HG02798 (cell line): Measurements from ENCODE around the gene CYP27A1.
"Not testable (repeated sequence)": the region's sequence is repeated elsewhere in the genome, so short reads cannot be mapped to it uniquely, and the experiment has no call there.

Source experiments
- ATAC-seq: cut with Tn5 transposase; IDR thresholded peaks from one replicate; pipeline ENCODE4 v1.9.1; 2021; ENCODE audit warnings: mild to moderate bottlenecking; ENCODE audit not compliant: unreplicated experiment, poor library complexity

CYP27A1 gene

DNA sequence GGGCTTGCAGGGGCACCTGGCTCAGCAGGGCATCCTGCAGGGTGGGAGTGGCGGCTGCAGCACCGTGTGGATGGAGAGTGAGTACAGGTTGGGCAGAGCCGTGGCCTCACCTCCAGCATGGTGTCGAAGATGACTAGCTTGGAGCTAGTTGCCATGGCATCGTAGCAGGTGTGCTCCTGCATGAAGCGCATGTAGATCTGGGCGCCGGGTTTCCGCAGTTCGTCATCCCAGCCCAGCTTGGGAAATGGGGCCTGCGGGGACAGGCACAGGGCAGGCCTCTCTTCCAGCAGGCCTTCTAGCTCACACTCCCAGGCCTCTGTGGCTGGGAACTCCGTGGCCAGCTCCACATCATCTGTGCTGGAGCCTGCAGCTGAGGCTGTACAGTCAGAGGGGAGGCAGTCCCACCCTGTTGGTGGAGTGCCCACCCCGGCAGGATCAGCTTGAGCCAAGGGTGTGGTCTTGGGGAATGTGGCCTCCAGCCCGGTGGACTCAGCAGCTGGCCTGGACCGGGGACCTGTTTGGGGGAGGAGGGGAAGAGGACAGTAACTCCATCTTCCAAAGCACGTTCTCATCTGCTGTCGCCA is 48.0 kb downstream of the CYP27A1 start:
- no peak for ATAC-seq

GRCh38 chr2:218830526-218831306 is 48.8 kb downstream of the CYP27A1 start:
- ATAC-seq = no peak

DNA sequence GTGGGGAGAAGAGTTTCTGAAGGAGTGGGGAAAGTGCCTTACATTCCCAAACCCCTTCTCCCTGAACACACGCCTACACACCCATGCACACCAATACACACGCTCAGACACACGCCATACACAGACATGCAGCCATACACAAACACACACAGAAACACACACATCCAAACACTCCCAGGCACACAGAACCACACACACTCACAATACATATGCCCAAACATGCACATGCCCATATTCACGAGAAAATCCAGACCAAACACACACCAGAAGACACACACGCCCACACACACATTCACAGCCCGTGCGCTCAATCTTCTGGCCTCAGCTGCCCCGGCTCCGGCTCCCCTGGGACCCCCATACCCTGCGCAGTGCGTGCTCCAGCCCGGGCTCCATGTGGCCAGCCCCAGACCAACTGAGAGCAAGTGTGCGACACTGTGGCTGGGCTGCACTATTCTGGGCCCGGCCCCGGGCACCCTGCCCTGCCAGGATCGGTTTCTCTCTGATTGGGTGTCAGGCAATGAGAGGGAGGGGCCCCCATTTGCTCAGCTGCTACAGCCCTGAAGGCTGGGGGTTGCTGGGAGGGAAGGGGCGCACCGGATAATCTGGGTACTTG is 49.5 kb downstream of the CYP27A1 start, which contains the start of gene PRKAG3:
TSS of gene PRKAG3 (minus strand) at position 426 of the 613 bp plus-strand sequence.
- no peak for ATAC-seq

DNA sequence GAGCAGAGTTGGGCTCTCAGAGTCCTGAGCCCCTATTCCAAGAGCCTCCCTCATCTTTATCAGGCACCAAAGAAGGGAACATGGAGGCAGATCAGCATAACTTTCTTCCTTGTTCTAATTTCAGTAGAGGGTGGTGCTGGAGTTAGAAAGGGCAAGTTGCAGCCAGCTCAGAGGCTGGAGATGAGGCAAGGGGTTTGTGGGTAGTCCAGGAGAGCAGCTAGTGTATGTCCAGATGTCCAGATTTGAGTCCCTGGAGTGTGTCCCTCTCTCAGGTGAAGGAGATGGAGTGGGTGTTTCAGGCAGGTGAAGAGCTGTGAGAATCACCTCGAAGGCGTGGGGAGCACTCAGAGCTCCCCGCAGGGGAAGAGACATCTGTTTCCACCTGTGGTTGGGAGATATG is 50.1 kb downstream of the CYP27A1 start:
- ATAC-seq = no peak

- no peak for ATAC-seq
Measured at GRCh38 chr2:218832520-218832919, 50.6 kb downstream of the CYP27A1 start.

DNA sequence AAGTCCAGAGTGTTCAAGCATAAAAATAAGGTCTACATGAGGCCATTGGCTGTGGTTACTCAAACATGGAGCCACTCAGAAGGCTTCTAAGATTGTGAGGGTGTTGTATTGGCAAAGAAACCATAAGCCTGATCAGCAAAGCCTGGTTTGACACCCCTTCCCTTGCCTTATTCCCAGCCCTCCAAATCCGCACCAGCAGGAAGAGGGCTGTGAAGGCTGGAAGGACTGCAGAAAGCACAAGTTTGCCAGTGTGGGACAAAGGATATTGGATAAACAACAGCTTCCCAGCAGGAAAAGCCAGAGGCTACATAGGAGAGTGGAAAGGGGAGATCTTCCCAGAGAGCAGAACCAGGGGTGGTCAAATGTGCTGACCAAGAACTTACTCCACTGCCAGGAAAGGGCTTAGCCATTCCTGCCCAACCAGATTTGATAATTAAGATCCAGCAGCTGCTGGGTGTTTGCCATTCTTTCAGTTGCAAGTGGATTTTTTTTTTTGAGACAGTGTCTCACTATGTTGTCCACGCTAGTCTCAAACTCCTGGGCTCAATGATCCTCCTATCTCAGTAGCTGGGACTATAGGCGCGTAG is 51.2 kb downstream of the CYP27A1 start:
- ATAC-seq = no peak

DNA sequence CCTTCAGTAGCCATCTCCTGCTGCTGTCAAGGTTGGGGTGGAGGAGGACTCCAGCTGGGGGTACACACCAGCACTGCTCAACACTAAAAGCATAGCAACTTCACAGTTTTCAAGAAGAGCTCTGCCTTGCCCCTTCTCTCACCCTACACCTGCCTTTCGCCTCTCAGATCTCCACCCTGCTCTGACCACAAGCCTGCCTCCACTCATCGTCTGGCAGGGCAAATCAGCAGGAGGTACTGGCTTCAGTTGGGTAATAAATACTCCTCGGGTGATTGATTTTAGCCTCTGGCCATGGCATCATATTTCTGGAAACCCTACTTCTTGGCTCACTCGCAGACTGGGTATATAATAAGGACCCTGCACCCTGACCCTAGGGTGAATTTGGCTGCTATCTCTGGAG is 52.7 kb downstream of the CYP27A1 start:
- no peak for ATAC-seq

DNA sequence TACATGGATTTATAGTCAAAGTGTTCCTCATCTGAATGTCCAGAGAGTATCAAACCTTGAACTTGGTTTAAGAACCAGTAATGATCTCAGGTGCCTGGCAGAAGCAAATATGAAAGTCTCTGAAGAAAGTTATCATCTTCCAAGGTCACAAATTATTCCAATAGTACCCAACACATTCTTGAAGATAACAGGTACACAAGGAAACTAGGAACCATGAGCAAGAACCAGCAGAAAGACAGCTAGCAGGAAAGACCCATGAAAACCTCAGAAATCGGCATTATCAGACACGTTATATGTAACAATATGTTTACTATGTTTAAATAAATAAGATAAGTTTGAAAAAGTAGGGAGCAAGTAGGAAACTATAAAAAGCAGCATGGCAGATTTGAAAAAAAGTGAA is 55.5 kb downstream of the CYP27A1 start:
- ATAC-seq = no peak

DNA sequence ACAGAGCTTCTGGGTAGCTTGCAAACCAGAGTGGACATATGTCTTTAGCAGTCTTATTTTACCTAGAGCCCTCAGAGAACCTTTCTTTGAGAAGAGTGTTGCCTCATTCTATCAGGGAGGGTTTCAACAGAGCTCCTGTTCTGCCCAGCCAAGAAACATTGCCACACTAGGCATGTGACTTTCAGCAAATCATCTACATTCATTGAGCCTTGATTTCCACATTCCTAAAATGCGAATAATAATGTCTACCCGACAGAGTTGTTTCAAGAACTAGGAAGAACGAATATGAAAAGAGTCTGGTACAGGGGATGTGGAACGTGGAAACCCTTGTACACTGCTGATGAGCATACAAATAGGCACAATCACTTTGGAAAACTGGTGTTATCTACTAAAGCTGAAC is 57.5 kb downstream of the CYP27A1 start:
- ATAC-seq = no peak

- no peak for ATAC-seq
Measured at GRCh38 chr2:218839888-218840287, 57.9 kb downstream of the CYP27A1 start.

GRCh38 chr2:218844334-218844733 is 62.4 kb downstream of the CYP27A1 start:
- ATAC-seq = not testable (repeated sequence)

- not testable (repeated sequence) for ATAC-seq
Measured at GRCh38 chr2:218846963-218847362, 65.0 kb downstream of the CYP27A1 start.

- ATAC-seq = no peak
Measured at GRCh38 chr2:218849721-218850120, 67.8 kb downstream of the CYP27A1 start.

GRCh38 chr2:218850796-218851195 is 68.8 kb downstream of the CYP27A1 start:
- ATAC-seq = no peak

DNA sequence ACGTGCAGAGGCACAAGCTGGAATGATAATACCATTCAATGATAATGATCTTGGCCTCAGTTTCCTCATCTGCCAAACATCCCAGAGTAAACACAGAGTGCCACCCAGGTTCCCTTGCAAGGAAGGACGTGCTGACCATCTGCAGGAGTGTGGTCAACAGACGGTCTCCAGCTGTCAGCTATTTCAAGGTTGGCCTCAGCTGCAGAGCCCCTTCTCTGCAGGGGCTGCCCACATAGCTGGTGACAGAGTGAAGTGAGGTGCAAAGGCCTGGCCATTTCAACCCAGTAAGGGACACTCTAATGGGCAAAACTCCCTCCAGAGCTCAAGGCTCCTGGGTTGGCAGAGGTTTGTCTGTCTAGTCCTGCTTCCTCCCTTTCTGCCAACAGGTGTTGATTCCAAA is 69.3 kb downstream of the CYP27A1 start:
- ATAC-seq = no peak

GRCh38 chr2:218852911-218853667 is 71.1 kb downstream of the CYP27A1 start:
- peak; percentile 51 for ATAC-seq

DNA sequence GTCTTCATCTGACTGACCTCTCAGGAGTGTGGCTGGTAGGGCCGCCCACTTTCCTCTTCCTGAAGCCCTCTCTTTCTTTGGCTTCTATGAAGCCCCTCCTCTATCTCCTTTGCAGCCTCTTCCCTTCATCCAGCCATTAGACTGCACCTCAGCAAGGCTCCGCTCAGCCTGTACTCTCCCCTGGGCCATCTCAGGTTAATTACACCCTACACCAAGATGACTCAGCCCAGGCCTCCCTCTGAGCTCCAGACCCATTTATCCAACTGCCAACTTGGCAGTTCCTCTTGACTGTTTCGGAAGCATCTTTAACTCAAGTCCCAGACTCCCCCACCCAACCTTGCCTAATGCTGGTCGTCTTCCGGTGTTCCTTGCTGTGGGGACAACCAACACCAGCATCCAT is 71.8 kb downstream of the CYP27A1 start:
- ATAC-seq = no peak

DNA sequence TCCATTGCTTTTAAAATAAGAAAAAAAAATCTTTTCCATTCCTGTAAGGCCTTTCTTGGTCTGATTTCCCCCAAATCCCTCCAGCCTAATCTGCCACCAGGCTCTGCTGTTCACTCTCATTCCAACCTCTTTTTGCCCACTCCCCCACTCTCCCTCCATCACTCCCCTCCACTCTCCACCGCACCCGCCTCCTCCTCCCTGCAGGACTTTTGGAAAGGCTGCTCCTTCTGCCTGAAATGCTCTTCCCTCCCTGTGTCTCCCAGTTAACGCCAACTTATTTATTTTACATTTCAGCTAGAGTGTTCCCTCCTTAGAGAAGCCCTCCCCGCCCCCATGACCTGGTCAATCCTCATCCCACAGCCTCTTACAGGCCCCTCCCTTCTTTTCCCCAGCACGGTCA is 72.9 kb downstream of the CYP27A1 start:
- no peak for ATAC-seq

DNA sequence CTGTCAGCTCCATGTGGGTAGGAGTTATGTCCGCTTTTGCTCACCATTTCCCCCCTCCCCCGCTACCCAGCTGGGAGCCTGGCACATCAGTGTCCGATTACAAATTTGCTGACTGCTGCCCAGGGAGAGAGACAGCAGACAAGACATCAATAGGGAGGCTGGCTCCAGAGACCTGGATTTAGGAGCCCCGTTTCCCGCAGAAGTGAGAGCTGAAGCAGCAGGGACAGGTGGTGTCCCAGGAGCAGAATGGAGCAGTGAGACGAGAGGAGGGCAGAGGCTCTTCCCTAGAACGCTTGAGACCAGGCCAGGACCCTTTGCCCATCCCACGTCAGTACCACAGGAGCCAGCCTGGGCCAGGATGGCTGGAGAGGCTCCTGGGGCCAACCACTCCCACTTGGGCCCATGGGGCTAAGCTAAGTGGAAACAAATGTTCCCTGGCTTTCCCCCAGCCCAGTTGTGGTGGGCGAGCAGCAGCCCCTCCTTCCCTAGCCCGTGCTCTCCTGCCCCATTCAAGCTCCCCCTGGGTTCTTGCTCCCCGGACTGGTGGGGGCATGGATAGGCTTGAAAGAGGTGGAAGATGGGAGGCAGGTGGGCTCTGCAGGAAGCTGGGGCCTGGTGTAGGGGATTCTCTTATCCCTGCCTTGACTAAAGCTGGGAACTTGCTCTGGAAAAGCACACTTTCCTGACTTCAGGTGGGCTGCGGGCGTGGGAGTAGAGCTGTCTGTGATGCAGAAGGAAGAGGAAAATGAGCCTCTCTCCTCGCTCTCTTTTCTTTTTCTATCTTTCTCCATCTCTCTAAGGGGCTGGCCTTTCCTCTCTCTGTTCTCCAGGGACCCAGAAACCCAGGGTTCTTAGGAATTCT is 73.6 kb downstream of the CYP27A1 start:
- no peak for ATAC-seq
